Activated CD4-positive, alpha-beta T cell treated with anti-CD3 and anti-CD28 coated beads for 24 hours (primary cell): ENCODE results near the gene CALN1.
"Not testable (repeated sequence)": the region's sequence is repeated elsewhere in the genome, so short reads cannot be mapped to it uniquely, and the experiment has no call there.

Experiments
- DNase-seq, 2 donors: peaks; one replicate each; pipeline ENCODE4 v3.0.0-alpha.2; 2020; ENCODE audit warnings: low read depth in 2 of 2

CALN1 gene

DNA sequence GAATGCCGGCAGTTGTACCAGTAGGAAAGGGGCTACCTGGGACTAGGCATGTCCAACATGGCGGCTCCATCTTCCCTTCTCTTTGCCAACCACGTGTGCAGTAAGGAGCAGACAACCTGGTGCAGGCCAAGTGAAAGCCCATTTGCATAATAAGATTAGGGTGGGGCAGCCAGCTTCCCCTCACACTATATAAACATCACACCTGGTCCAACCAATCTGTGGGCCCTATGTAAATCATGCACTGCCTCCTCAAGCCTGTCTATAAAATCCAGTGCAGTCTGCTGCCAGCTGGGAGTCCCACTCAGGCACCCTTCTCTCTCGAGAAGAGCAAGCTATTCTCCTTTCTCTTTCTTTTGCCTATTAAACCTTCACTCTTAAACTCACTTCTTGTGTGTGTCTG is 429.3 kb downstream of the CALN1 start:
- DNase-seq = no peak

DNA sequence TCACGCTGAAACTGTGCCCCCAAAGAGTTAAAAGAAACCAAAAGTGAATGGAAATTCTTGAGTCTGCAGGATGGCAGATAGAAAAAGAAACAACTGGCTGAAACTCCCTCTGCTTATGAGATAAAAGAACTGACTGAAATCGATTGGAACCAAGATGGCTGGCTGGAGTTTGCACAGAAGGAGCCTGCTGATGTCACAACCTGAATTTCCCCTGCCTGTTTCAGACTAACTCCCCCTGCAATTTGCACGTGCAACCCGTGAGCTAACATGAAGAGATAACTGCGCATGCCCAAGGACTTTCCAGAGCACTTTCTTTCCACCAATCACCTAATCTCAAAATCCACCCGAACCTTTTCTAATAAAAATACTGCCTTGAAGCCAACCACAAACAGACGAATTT is 435.5 kb downstream of the CALN1 start:
- DNase-seq = no peak

DNA sequence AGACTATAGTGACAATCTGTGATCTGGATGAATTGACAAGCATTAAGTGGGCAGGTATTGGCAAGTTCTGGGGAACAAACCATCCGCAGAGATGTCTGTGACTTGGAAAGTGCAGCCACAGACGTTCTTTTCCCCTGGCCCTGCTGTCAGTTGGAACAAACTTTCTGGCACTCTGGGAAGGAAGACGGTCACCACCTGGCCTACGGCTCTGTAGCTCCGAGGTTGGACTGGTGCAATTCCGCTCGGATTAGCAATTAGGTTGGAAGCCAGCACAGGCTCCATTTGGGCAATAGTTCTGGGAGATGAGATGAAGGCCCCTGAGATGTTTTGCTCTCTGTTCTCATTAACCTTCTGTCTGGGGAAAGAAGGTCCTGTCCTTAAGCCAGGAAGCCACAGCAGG is 437.5 kb downstream of the CALN1 start:
- no peak for DNase-seq

GRCh38 chr7:71972534-71972933 is 439.6 kb downstream of the CALN1 start:
- no peak for DNase-seq

DNA sequence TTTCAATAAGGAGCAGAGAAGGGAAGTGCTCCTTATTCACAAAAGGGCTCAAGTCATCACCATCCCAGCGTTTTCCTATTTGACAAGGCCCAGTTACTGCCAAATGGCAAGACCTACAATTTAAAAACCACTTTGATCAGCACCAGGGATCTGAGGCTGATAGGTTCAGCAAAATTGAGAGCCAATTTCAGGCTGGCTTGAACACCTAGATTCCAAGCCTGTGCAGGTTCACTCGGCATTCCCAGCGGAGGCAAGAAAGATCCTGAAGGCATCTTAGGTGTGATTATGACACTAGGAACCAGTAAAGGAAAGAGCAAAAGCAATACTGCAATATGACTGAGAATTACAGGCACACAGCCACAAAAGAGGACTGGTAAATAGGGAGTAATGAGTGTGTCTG is 441.4 kb downstream of the CALN1 start:
- no peak for DNase-seq

GRCh38 chr7:71962636-71963035 is 449.5 kb downstream of the CALN1 start:
- DNase-seq = no peak

DNA sequence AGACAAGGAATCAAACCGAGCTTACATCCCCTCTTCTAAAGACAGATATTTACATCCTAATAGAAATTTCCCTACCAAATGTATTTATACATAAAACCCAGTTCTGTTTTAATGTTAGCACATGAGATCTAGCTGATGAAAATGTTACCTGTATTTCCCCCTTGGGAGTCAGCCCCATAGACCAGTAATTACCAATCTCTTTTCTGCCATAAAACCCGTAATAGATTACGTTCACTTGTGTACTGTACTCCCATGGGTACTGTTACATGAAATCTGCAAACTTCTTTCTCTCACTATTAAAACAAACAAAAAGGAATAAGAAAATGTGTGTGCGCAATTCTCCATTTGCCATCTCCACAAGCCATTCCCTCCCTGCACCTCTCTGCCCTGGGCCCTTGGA is 450.9 kb downstream of the CALN1 start:
- DNase-seq = no peak

- no peak for DNase-seq
Observed at GRCh38 chr7:71942115-71942514, 470.0 kb downstream of the CALN1 start.

DNA sequence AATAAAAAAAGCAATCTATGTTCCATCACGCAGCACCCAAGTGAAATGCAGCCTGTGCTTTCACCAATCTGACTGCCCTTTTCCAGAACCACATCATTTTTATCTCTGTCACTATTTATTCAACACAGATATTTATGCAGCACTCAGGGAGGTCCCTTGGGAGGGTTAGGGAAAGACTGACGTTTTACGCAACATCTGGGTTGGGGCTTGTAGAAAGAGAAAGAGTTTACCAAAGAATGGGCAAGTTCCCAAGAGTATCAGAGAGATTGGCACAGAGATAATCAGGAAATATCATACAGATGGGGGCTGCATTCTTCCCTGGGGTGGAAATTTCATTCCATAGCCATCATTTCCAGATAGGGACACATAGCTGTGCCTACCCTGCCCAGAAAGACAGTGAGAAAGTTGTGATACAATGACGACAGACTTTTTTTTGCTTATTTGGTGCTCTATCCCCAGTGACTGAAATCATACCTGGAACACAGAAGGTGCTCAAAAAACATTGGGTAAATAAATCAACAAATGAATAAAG is 474.2 kb downstream of the CALN1 start:
- no peak for DNase-seq

DNA sequence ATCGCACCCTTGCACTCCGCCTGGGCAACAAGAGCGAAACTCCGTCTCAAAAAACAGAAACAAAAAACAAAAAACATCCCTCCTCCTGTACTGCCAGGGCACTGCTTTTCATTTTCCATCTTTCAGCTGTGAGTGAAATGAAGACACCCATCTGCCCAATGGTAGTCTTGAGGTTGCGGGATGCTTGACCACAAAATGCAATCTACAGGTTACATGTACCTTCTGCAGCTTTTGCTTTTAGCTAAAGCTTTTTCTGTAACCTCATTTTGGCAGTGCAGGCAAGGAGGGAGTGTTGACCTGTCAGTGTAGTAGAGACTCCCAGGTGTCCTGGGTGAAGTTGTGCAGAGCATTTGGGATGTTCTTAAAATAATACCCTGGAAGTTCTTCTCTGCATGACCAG is 476.5 kb downstream of the CALN1 start:
- DNase-seq = no peak

- no peak for DNase-seq
Observed at GRCh38 chr7:71933426-71933825, 478.7 kb downstream of the CALN1 start.

DNA sequence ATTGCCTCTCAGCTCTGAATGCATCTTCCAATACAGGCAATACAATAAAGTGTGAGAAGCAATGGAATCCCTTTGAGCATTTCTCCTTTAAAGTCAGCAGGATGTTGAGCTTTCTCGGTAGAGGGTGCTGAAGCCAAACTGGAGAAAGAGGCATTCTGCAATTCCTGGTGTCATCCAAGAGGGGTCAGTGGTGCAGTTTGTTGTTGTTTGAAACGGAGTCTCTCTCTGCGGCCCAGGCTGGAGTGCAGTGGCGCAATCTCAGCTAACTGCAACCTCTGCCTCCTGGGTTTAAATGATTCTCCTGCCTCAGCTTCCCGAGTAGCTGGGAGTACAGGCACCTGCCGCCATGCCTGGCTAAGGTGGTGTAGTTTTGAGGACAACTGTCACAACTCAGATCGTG is 486.5 kb downstream of the CALN1 start:
- DNase-seq = no peak

GRCh38 chr7:71914204-71914603 is 497.9 kb downstream of the CALN1 start:
- not testable (repeated sequence) for DNase-seq

GRCh38 chr7:71912476-71912875 is 499.7 kb downstream of the CALN1 start:
- DNase-seq = no peak

- DNase-seq = no peak
Observed at GRCh38 chr7:71911051-71911450, 501.1 kb downstream of the CALN1 start.

- no peak for DNase-seq
Observed at GRCh38 chr7:71905821-71906220, 506.3 kb downstream of the CALN1 start.

DNA sequence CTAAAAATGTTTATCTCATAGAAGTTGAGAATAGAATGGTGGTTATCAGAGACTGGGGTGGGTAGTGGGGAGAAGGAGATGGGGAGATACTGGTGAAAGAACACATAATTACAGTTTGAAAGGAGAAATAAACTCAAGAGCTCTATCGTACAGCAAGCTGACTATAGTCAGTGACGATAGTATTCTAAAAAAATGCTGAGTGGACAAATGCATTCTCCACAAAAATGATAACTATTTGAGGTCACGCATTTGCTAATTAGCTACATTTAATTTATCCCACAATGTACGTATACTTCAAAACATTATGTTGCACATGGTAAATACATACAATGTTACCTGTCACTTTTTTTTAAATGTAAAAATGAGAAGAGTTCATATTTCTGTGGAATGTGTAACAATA is 507.7 kb downstream of the CALN1 start:
- no peak for DNase-seq

- DNase-seq = no peak
Observed at GRCh38 chr7:71900556-71900955, 511.6 kb downstream of the CALN1 start.

- DNase-seq = no peak
Observed at GRCh38 chr7:71896535-71896934, 515.6 kb downstream of the CALN1 start.

DNA sequence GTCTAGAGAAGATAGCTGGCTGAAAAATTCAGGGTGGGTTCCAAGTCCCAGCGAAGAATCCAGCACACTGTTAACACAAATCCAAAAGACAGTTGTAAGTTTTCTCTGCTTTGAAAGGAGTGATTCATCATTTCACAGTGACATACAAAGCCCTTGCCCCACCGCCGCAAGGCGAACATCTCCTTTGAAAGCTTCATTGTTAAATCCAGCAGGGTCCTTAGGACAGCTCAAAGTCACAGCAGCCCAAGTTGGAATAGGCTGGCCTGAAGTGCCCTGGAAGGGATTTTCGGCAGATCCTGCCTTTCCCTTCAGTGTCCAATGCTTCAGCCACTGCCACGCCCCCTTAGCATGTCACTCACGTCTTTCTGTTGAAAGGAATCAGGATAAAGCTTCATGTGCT is 526.1 kb downstream of the CALN1 start:
- DNase-seq = no peak

DNA sequence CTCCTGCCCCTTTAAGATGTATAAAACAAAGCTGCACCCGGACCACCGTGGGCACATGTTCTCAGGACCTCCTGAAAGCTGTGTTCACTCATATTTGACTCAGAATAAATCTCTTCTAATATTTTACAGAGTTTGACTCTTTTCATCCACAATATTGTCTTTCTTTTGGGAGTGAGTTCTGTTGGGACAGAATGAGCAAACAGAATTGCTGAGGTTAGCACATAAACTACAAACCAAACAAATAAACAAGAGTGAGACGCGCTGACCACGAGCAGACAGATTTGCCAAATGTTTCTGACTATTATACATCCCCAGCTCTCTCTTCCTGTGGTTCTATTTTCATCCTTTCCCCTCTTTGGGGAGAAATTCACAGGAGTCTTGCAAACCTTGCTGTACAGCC is 526.7 kb downstream of the CALN1 start:
- DNase-seq = no peak

GRCh38 chr7:71883415-71883814 is 528.7 kb downstream of the CALN1 start:
- DNase-seq = no peak

DNA sequence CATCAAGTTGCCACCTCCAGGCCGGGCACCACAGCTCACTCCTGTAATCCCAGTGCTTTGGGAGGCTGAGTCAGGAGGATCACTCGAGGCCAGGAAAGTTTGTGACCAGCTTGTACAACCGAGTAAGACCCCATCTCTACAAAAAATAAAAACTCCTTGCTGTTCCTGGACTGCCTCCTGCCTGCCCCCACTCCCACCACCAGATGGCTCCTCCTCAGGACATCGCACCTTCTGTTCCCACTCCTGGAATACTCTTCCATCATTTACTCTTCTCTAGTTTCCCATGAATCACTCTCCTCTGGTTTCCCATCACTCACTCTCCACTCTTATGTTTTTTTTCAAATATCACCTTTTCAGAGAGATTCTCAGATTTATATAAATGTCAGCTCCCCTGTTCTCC is 540.7 kb downstream of the CALN1 start:
- DNase-seq = no peak

DNA sequence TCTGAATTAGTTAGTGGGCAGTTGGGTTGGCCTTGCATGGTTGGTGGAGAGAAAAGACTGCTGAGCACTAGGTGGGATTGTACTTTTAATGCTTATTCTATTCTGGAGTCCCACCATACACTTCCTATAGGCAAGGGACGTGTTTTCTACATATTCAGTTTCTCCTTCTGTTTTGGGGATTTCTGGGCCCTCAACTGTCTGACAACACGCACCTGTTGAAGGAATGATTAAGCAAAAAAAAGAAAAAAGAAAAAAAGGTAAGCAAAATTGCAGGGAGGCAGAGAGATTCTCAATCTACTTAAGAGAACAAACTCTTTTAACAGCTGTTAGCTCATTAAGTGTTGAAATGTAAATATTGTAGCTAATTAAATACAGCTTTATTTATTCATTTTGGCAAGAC is 541.3 kb downstream of the CALN1 start:
- no peak for DNase-seq

DNA sequence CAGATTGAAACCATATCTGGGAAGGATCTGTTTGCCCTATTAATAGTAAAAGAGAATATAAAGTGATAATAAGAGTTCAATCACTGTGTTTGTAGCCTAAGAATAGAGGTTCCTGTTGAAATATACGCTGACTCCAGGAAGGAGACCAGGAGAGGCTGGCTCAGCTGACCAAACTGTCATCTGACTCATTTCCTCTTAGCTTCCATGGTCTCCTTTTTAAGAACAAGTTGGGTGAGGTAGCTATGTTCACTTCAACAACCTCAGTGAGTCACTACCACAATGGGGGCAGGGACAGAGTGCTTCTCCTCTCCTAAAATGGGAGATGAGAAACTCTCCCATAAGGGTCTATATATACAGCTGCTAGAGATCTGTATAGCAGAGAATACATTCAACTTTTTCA is 543.3 kb downstream of the CALN1 start:
- DNase-seq = no peak
